ENCODE results near the gene CLEC4C.

- TF ChIP-seq CTCF (conservative IDR thresholded peaks at IDR 0.05; ENCODE audit: low read depth, low read length) (no peak), EZH2 (IDR thresholded peaks at IDR 0.05; ENCODE audit: low read length, unreplicated experiment) (no peak)
Observed at GRCh38 chr12:7731486-7731885, 15.7 kb downstream of the CLEC4C start.

Data from PC-3 (cell line).